OCI-LY7 (cell line): Measurements from ENCODE around the gene EPHA1. TPM values are rescaled to one million over a fixed set of nuclear protein-coding genes. Genes with fewer than 3 reads are reported as not detected.

Source experiments
- BruUV-seq: library from RNA; stranded (reverse); fragments of 400-500 nt; replicated peaks from 2 replicates; lab custom pipeline; 2021; lab: Mats Ljungman, UMichigan
- CTCF ChIA-PET: fragments of 300-600 bp; sonication (Branson Sonifier 250); formaldehyde crosslinking; loops from one replicate; lab custom pipeline; 2022; ENCODE audit warnings: antibody characterized with exemption; ENCODE audit not compliant: unreplicated experiment; lab: Charles Lee
- POLR2A ChIA-PET: fragments of 300-600 bp; sonication (Branson Sonifier 250); formaldehyde crosslinking; loops from one replicate; lab custom pipeline; 2022; ENCODE audit warnings: antibody characterized with exemption; lab: Charles Lee
- DNase-seq: peaks from one replicate; pipeline ENCODE4 v3.0.0-alpha.2; 2015; ENCODE audit warnings: low spot score
- H2AFZ ChIP-seq: fragments of 200-600 bp; sonication (generic), shearing (Covaris generic); 2 replicates; pipeline ENCODE4 v1.6.1; 2014; ENCODE audit warnings: mild to moderate bottlenecking, antibody characterized with exemption, low read length, moderate library complexity
- H3K27ac ChIP-seq: fragments of 200-600 bp; sonication (generic); 2 replicates; pipeline ENCODE4 v1.5.1; 2014; ENCODE audit warnings: mixed run types, low read depth, mild to moderate bottlenecking, moderate library complexity, low read length, inconsistent platforms; ENCODE audit not compliant: poor library complexity, severe bottlenecking
- H3K36me3 ChIP-seq: fragments of 200-600 bp; sonication (generic); 2 replicates; pipeline ENCODE4 v1.6.1; 2014; ENCODE audit warnings: mild to moderate bottlenecking, antibody characterized with exemption, low read length, moderate library complexity, mixed read lengths; ENCODE audit not compliant: insufficient read depth
- H3K4me1 ChIP-seq: fragments of 200-600 bp; sonication (generic); 2 replicates; pipeline ENCODE4 v1.5.1; 2014; ENCODE audit warnings: mild to moderate bottlenecking, low read length; ENCODE audit not compliant: insufficient read depth, poor library complexity, severe bottlenecking
- H3K4me2 ChIP-seq: fragments of 200-600 bp; sonication (generic); 2 replicates; pipeline ENCODE4 v1.6.1; 2014; ENCODE audit warnings: mild to moderate bottlenecking, low read length
- H3K4me3 ChIP-seq: fragments of 200-600 bp; sonication (generic); 2 replicates; pipeline ENCODE4 v1.5.1; 2014; ENCODE audit warnings: mild to moderate bottlenecking, low read depth, low read length; ENCODE audit not compliant: poor library complexity, severe bottlenecking
- H3K79me2 ChIP-seq: fragments of 200-600 bp; sonication (generic); 2 replicates; pipeline ENCODE4 v1.6.1; 2016; ENCODE audit warnings: low read depth, mild to moderate bottlenecking, low read length, moderate library complexity, mixed read lengths; ENCODE audit not compliant: insufficient read depth
- H3K9me2 ChIP-seq: fragments of 200-600 bp; sonication (generic); 2 replicates; pipeline ENCODE4 v1.6.1; 2016; ENCODE audit warnings: mild to moderate bottlenecking, low read length, mixed read lengths; ENCODE audit not compliant: insufficient read depth
- H3K9me3 ChIP-seq: fragments of 200-600 bp; sonication (generic); 2 replicates; pipeline ENCODE4 v1.6.1; 2014; ENCODE audit warnings: mild to moderate bottlenecking, mixed run types, low read length, mixed read lengths
- H4K20me1 ChIP-seq: fragments of 200-600 bp; sonication (generic); 2 replicates; pipeline ENCODE4 v1.6.1; 2014; ENCODE audit warnings: mild to moderate bottlenecking, antibody characterized with exemption, low read length, moderate library complexity, mixed read lengths; ENCODE audit not compliant: insufficient read depth
- EZH2phosphoT487 ChIP-seq: fragments of 200-600 bp; sonication (generic); IDR thresholded peaks from 2 replicates; pipeline ENCODE4 v1.6.1; 2018; ENCODE audit warnings: low read depth, borderline replicate concordance, mild to moderate bottlenecking, mixed run types, antibody characterized with exemption, low read length, moderate library complexity, mixed read lengths
- intact Hi-C: fragments of 100-400 bp; cut with micrococcal nuclease; formaldehyde crosslinking; loops from one replicate; pipeline ENCODE4 v1.10.0; 2022; ENCODE audit not compliant: unreplicated experiment
- total RNA-seq, 2 experiments: library from RNA; depleted of rRNA in 1 of 2; stranded (reverse); fragments of >200 nt in 1 of 2; shearing (Covaris generic) in 1 of 2; gene quantifications; 2 replicates each; pipeline ENCODE4 v1.2.3, GENCODE V29; 2014 to 2022
- TF ChIP-seq, protein P1 (sequence below): fragments of 200-600 bp; sonication (generic); conservative IDR thresholded peaks from 2 replicates; pipeline ENCODE4 v1.5.1; 2014; ENCODE audit warnings: mild to moderate bottlenecking, antibody characterized with exemption, low read length, moderate library complexity, mixed read lengths

EPHA1 gene
- total RNA-seq, 2 experiments from 2014 or later: not detected

DNA sequence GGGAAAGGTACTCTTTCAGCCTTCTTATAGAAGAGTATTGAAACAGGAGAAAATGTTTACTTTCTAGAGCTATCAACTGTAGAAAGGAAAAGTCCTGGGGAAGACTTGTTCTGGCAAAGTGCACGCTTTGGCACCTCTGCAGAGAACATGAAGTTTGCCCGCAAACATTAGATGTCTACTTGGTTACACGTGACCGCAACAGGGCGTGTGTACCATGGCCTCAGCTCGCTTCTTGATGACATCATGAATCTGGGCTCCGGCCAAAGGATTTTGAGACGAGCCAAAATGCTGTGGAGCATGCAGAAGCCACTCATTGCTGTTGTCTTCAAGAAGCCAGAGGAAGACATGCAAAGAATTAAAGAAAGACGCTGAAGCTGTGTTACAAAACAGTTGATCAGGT lies 26.0 kb upstream of the EPHA1 start:
- Histone ChIP-seq H2AFZ (no peak overlapping the region), H3K4me3 (no peak overlapping the region), H3K27ac (no peak overlapping the region), H3K4me2 (no peak overlapping the region), H3K36me3 (no peaks in the 10 kb centered on the region), H3K9me2 (no peaks in the 10 kb centered on the region), H4K20me1 (no peaks in the 10 kb centered on the region), H3K79me2 (no peaks in the 10 kb centered on the region), H3K9me3 (no peaks in the 10 kb centered on the region), H3K4me1 (no peaks in the 10 kb centered on the region)
- intact Hi-C loops: no loop called here
- TF ChIP-seq EZH2phosphoT487: no peak
- TF ChIP-seq, protein P1, sequence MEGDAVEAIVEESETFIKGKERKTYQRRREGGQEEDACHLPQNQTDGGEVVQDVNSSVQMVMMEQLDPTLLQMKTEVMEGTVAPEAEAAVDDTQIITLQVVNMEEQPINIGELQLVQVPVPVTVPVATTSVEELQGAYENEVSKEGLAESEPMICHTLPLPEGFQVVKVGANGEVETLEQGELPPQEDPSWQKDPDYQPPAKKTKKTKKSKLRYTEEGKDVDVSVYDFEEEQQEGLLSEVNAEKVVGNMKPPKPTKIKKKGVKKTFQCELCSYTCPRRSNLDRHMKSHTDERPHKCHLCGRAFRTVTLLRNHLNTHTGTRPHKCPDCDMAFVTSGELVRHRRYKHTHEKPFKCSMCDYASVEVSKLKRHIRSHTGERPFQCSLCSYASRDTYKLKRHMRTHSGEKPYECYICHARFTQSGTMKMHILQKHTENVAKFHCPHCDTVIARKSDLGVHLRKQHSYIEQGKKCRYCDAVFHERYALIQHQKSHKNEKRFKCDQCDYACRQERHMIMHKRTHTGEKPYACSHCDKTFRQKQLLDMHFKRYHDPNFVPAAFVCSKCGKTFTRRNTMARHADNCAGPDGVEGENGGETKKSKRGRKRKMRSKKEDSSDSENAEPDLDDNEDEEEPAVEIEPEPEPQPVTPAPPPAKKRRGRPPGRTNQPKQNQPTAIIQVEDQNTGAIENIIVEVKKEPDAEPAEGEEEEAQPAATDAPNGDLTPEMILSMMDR: no peak
- DNase-seq: no peak
- CTCF ChIA-PET: no interaction called here
- no TSS peak for BruUV-seq
- POLR2A ChIA-PET: interaction anchor here (0.6 to 1.4 kb wide), 3 partner anchors 15 to 1123 kb away, joined by 3 to 6 read pairs (median 4); no protein-coding TSS in a partner anchor

- H3K27ac ChIP-seq: no peak overlapping the region
- no peaks in the 10 kb centered on the region for H3K36me3 ChIP-seq
- intact Hi-C loops: no loop called here
- no peak overlapping the region for H2AFZ ChIP-seq
- no peak overlapping the region for H3K4me2 ChIP-seq
- H3K9me3 ChIP-seq: no peaks in the 10 kb centered on the region
- TF ChIP-seq EZH2phosphoT487: no peak
- TF ChIP-seq, protein P1: no peak
- ChIA-PET CTCF (no interaction called here), POLR2A (interaction anchor here (1.4 kb wide), 1 partner anchor 16 kb away, joined by 3 read pairs; no protein-coding TSS in a partner anchor)
- no peaks in the 10 kb centered on the region for H3K4me1 ChIP-seq
- BruUV-seq: no TSS peak
- no peaks in the 10 kb centered on the region for H3K79me2 ChIP-seq
- DNase-seq: no peak
- H3K4me3 ChIP-seq: no peak overlapping the region
- H3K9me2 ChIP-seq: no peaks in the 10 kb centered on the region
- H4K20me1 ChIP-seq: no peaks in the 10 kb centered on the region
These were observed 25.1 kb upstream of the EPHA1 start for GRCh38 chr7:143433759-143434158.

GRCh38 chr7:143431109-143431508 lies 22.5 kb upstream of the EPHA1 start:
- CTCF ChIA-PET: no interaction called here
- Histone ChIP-seq H3K79me2 (no peaks in the 10 kb centered on the region), H3K9me2 (no peaks in the 10 kb centered on the region), H2AFZ (no peak overlapping the region), H4K20me1 (no peaks in the 10 kb centered on the region), H3K36me3 (no peaks in the 10 kb centered on the region), H3K9me3 (no peaks in the 10 kb centered on the region), H3K4me3 (no peak overlapping the region), H3K4me2 (no peak overlapping the region), H3K4me1 (no peaks in the 10 kb centered on the region), H3K27ac (no peak overlapping the region)
- no TSS peak for BruUV-seq
- no peak for TF ChIP-seq EZH2phosphoT487
- TF ChIP-seq, protein P1: no peak
- POLR2A ChIA-PET: interaction anchor here (0.9 to 1.0 kb wide), 2 partner anchors 11 to 41 kb away, joined by 3 read pairs; no protein-coding TSS in a partner anchor
- intact Hi-C loops: no loop called here
- no peak for DNase-seq
